ENCODE data around the gene SHROOM4. TPM values are rescaled to one million over a fixed set of nuclear protein-coding genes. Genes with fewer than 3 reads are reported as not detected.

The SHROOM4 gene
- total RNA-seq, 2 experiments from 2014 or later: not detected

DNA sequence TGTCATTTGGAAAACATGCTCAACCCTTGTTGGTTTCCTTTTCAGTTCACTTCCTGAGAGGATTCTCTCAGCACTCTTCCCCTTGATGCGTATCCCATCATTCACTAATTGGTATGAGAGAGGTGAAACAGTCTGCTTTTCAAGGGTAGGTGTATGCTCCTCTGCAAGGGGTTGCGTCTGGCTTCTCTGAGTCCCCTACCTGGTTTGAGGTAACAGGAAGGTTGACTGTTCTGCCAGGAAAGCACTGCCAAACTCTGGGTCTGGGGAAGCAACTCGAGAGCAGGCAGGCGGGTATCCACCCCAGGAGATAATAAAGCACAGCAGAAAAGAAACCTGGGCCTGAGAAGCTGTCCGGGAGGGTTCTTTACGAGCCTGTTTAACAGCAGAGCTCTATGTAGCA lies 101.2 kb downstream of the SHROOM4 start:
- Mint-ChIP-seq H3K27ac (no peak overlapping the region), H3K9me3 (no peaks in the 10 kb centered on the region), H3K4me1 (no peaks in the 10 kb centered on the region), H3K36me3 (ENCODE audit: low read depth) (no peaks in the 10 kb centered on the region), H3K27me3 (peaks cover 2% of the 10 kb centered on the region), H3K4me3 (no peak overlapping the region)
- CTCF ChIA-PET: no interaction called here
- POLR2A ChIA-PET: no interaction called here
- DNase-seq: no peak

DNA sequence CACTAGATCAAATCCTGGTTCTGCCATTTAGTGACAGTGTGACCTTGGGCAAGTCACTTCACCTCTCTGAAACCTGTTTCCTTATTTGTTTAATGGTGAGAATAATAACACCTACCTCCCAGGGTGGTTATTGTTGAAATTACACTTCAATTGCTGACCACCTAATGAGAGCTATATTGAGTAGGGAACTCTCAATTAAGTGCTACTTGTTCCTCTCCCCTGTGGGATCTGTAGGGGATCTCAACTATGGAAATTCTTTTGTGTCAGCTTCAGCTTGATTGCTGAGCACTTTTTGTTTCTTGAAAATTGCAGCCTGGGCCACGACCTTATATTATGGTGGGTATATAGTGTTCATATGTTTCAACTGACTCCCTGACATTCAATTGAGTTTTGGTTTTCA lies 102.1 kb downstream of the SHROOM4 start:
- DNase-seq: no peak
- Mint-ChIP-seq H3K4me3 (no peak overlapping the region), H3K4me1 (no peaks in the 10 kb centered on the region), H3K27me3 (peaks cover 2% of the 10 kb centered on the region), H3K9me3 (no peaks in the 10 kb centered on the region), H3K36me3 (ENCODE audit: low read depth) (no peaks in the 10 kb centered on the region), H3K27ac (no peak overlapping the region)
- POLR2A ChIA-PET: no interaction called here
- CTCF ChIA-PET: no interaction called here

DNA sequence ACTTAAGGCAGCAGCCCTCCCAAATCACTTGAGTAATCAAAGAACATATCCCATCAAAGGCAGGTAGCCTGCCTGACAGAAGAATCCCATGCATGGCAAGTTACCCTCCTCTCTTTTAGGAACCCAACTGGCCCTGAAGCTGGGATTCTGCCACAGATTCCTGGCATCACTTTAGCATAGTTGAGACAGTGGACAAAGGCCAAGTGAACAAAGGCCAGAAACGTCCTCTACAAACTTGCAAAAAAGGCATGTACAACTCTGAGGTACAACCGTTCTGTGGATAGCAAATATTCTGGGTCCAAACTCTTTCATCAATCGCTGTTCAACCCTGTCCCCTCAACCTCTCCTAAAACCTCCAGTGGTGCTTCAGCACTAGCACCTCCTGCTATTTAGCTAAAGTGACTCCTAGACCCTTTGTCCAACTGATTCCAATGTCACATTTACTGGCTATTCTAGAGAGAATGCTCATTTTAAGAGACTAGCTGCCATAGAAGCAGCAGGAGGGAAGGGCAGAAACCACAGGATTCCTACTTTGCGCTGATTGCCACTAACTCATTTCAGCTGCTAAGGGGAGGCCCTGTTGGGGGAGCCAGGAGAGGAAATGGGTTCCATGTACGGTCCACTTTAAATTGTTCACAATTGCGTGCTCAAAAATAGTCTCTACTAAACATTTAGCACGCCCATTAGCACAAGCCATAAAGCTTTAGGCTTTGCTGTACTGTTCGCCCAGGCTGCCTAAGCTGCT lies 105.9 kb downstream of the SHROOM4 start:
- Mint-ChIP-seq H3K4me3 (no peak overlapping the region), H3K4me1 (no peaks in the 10 kb centered on the region), H3K36me3 (ENCODE audit: low read depth) (no peaks in the 10 kb centered on the region), H3K9me3 (no peaks in the 10 kb centered on the region), H3K27ac (no peak overlapping the region), H3K27me3 (peaks cover 8% of the 10 kb centered on the region)
- ChIA-PET POLR2A (no interaction called here), CTCF (no interaction called here)
- DNase-seq: no peak

DNA sequence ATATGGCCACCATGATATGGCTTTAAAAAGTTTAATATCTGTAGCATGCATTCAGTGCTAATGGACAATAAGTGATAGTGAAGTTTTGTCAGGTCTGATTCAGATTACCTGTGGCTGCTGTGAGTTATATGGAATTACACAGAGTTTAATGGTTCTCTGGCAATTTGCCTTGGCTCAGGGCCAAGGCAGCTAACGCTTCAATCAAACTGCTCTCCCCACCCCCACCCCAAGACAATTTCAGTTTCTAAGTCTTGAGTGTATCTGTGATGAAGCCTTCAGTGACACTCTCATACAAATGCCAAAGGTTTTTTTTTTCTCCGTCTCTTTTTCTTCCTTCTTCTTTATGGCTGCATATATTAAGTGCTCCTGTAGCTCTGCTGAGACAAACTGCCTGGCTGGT lies 106.6 kb downstream of the SHROOM4 start:
- Mint-ChIP-seq H3K36me3 (ENCODE audit: low read depth) (no peaks in the 10 kb centered on the region), H3K4me1 (no peaks in the 10 kb centered on the region), H3K27ac (no peak overlapping the region), H3K9me3 (no peaks in the 10 kb centered on the region), H3K4me3 (no peak overlapping the region), H3K27me3 (peaks cover 8% of the 10 kb centered on the region)
- DNase-seq: no peak
- CTCF ChIA-PET: no interaction called here
- POLR2A ChIA-PET: no interaction called here

DNA sequence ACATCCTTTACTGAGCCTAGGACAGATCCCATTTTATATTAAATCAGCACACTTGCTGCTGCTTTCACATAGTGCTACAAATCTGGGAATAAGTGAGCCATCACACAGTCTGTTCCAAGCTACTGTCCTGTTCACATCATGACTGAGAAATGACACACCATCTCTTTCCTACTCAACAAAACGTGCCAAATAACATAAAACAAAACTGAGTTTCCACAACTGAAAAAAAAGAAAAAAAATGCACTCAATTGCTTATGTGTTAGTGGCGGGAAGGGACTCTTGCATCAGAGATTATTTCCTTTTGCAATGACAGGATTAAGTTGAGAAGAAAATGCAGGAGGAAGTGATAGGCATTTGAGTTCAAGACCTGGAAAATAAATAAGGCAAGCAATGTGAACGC lies 109.0 kb downstream of the SHROOM4 start:
- CTCF ChIA-PET: no interaction called here
- Mint-ChIP-seq H3K27ac (no peak overlapping the region), H3K4me3 (no peak overlapping the region), H3K27me3 (peaks cover 6% of the 10 kb centered on the region), H3K4me1 (no peaks in the 10 kb centered on the region), H3K9me3 (no peaks in the 10 kb centered on the region), H3K36me3 (ENCODE audit: low read depth) (no peaks in the 10 kb centered on the region)
- POLR2A ChIA-PET: no interaction called here
- DNase-seq: no peak

DNA sequence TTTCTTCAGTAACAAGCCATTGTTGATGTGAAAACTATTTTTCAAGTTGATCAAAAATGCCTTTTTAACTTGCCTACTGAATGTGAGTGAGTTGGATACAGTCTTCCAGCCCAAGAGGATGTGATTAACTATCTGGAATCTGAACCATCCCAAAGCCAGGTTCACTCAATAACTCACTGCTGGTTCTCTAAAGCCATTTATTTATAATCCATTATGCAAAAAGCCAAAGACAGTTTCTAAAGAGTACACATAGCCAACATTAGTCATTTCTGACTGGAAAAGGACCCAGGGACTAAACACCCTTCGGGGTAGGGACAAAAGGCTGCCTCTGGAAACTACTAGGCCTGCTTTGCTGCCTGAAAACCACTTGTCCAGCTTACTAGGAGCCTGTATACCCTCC lies 109.6 kb downstream of the SHROOM4 start:
- H3K4me1 Mint-ChIP-seq: no peaks in the 10 kb centered on the region
- no peak overlapping the region for H3K4me3 Mint-ChIP-seq
- peaks cover 6% of the 10 kb centered on the region for H3K27me3 Mint-ChIP-seq
- no peaks in the 10 kb centered on the region for H3K36me3 Mint-ChIP-seq (ENCODE audit: low read depth)
- ChIA-PET CTCF (no interaction called here), POLR2A (no interaction called here)
- DNase-seq: no peak
- no peaks in the 10 kb centered on the region for H3K9me3 Mint-ChIP-seq
- H3K27ac Mint-ChIP-seq: no peak overlapping the region

DNA sequence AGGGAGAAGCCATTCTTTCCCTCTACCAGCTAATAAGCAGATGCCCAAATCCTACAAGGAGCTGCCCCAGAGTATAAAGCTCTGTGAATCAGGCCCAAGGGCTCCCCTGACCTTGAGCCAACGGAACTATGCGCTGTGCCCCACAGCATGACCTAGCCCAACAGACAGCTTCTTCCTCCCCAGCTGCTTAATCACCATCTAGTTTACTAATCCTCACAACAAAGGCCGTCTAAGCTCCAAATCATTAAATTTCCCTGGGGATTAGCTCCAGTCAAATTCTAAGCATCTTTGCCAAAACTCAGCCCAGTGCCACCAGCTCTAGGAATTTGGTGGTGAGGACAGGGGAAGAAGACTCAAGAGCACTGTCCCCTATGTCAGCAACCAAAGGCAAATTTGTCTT lies 113.1 kb downstream of the SHROOM4 start:
- H3K4me3 Mint-ChIP-seq: no peak overlapping the region
- no peaks in the 10 kb centered on the region for H3K9me3 Mint-ChIP-seq
- no peak for DNase-seq
- H3K36me3 Mint-ChIP-seq (ENCODE audit: low read depth): no peaks in the 10 kb centered on the region
- no peaks in the 10 kb centered on the region for H3K4me1 Mint-ChIP-seq
- CTCF ChIA-PET: no interaction called here
- POLR2A ChIA-PET: no interaction called here
- no peak overlapping the region for H3K27ac Mint-ChIP-seq
- peaks cover 6% of the 10 kb centered on the region for H3K27me3 Mint-ChIP-seq

DNA sequence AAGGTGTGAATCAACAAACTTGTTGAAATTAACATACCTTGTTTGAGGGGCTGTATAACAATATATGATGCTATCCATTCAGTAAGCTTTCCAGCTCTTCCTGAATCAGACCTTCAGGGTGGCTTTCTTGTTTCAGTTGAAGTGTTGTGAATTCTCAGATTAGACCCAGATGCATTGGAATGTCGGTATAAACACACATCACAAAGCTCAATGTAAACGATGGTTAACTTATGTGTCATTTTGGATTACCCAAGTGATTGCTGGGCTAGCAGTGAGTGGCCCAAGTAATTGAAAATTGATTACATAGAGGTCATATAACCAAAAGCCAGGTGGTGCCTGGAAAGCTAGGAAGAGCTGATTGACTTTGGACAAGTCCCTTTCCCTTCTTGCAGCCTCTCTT lies 115.0 kb downstream of the SHROOM4 start:
- H3K4me1 Mint-ChIP-seq: no peaks in the 10 kb centered on the region
- no peak overlapping the region for H3K4me3 Mint-ChIP-seq
- no peaks in the 10 kb centered on the region for H3K9me3 Mint-ChIP-seq
- POLR2A ChIA-PET: no interaction called here
- no peak for DNase-seq
- H3K27me3 Mint-ChIP-seq: peaks cover 6% of the 10 kb centered on the region
- H3K36me3 Mint-ChIP-seq (ENCODE audit: low read depth): no peaks in the 10 kb centered on the region
- H3K27ac Mint-ChIP-seq: no peak overlapping the region
- CTCF ChIA-PET: no interaction called here

DNA sequence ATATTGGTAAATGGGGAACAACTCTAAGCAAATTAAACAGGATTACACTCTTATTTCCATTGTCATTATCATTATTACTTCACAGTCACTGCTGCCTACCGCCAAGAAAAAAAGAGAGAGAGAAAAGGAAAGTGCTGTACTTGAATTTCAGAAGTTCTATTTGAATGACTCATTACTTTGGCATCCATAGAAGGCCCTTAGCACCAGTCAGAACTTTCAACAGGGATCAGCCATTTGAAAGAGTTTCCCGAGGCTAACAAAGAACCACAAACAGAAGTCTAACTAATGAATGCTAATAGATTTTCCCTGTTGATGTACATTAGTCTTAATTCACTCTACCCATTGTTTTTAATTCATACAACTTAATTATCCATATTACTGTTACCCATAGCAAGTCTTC lies 116.3 kb downstream of the SHROOM4 start:
- Mint-ChIP-seq H3K36me3 (ENCODE audit: low read depth) (no peaks in the 10 kb centered on the region), H3K9me3 (no peaks in the 10 kb centered on the region), H3K4me1 (no peaks in the 10 kb centered on the region), H3K27me3 (peaks cover 3% of the 10 kb centered on the region), H3K4me3 (no peak overlapping the region), H3K27ac (no peak overlapping the region)
- no peak for DNase-seq
- POLR2A ChIA-PET: no interaction called here
- CTCF ChIA-PET: no interaction called here

DNA sequence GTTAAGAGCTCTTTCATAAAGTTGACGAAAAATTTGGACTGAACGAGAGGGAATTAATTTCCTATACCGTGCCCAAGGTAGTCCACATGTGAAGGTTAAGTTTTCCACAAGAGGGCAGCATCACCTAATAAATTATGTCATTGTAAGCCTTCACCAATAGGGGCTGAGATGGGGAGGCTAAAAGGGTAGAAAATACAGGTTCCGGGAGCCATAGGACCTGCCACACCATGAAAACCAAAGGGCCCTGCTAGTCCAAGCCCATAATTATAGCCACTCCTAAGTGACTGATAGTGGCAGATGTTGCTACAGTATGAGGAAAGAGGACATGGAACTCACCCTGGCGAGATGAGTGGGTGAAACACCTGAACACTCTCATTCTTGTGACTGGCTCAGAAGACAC lies 122.2 kb downstream of the SHROOM4 start:
- peak; percentile 7 for DNase-seq
- H3K4me3 Mint-ChIP-seq: no peak overlapping the region
- H3K4me1 Mint-ChIP-seq: no peaks in the 10 kb centered on the region
- H3K27me3 Mint-ChIP-seq: peaks cover 5% of the 10 kb centered on the region
- H3K27ac Mint-ChIP-seq: no peak overlapping the region
- CTCF ChIA-PET: interaction anchor here (0.8 kb wide), 1 partner anchor 297 kb away, joined by 3 read pairs; no protein-coding TSS in a partner anchor
- no peaks in the 10 kb centered on the region for H3K36me3 Mint-ChIP-seq (ENCODE audit: low read depth)
- H3K9me3 Mint-ChIP-seq: no peaks in the 10 kb centered on the region
- POLR2A ChIA-PET: interaction anchor here (0.6 kb wide), 1 partner anchor 164 kb away, joined by 3 read pairs; no protein-coding TSS in a partner anchor

DNA sequence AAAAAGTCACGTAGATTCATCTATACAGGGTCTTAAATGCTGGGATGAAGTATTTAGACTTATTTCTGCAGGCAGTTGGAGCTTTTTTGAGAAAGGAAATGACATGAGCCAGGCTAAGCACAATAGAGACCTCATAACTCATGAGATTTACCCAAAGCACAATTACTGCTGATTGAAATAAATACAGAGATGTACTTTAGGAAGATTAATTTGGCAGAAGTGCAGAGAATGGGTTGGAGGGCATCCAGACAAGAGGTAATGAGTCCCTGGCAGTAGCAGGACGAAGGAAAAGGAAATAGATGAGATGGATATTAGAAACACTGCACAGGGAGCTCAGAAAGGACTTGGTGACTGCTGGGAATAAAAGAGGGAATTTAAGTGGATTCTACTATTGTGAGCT lies 129.1 kb downstream of the SHROOM4 start:
- peaks cover 2% of the 10 kb centered on the region for H3K27me3 Mint-ChIP-seq
- H3K4me1 Mint-ChIP-seq: no peaks in the 10 kb centered on the region
- H3K27ac Mint-ChIP-seq: no peak overlapping the region
- H3K36me3 Mint-ChIP-seq (ENCODE audit: low read depth): no peaks in the 10 kb centered on the region
- ChIA-PET CTCF (no interaction called here), POLR2A (no interaction called here)
- H3K4me3 Mint-ChIP-seq: no peak overlapping the region
- no peak for DNase-seq
- H3K9me3 Mint-ChIP-seq: no peaks in the 10 kb centered on the region

DNA sequence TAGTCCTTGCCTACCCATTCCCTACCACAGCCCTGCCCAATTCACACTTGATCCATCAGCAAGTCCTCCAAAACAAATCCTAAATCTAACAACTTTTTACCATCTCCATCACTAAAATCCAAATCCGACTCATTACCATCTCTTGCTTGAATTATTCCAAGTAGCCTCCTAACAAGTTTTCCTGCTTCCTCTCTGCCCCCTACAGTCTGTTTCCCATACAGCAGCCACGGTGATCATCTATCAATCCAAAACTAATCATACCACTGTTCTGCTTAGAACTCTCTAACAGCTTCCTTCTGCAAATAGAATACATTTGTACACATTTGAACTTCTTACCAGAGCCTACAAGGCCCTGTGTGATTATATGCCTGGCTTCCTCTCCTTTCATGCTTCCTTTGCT lies 133.0 kb downstream of the SHROOM4 start:
- ChIA-PET POLR2A (no interaction called here), CTCF (no interaction called here)
- Mint-ChIP-seq H3K4me1 (no peaks in the 10 kb centered on the region), H3K36me3 (ENCODE audit: low read depth) (no peaks in the 10 kb centered on the region), H3K27me3 (peaks cover under 1% of the 10 kb centered on the region), H3K27ac (no peak overlapping the region), H3K4me3 (no peak overlapping the region), H3K9me3 (no peaks in the 10 kb centered on the region)
- no peak for DNase-seq

DNA sequence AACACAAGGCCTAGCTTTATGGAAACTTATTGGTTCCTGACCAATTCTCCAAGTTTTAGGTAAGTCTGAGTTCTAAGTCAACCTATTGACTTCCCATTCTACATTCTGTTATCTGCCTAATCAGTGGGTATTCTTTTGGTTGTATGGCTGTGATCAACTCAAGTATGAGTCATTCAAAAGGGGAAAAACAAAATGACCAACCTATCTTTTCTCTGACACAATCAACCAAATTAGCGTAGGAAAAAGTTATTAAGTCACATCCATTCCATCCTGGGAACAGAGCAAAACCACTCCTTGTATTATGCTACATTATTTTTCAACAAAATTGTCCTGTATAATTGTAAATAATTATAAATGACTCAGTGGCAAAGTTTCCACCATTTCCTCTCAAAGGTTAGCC lies 136.2 kb downstream of the SHROOM4 start:
- no peak for DNase-seq
- H3K27ac Mint-ChIP-seq: no peak overlapping the region
- peaks cover 4% of the 10 kb centered on the region for H3K27me3 Mint-ChIP-seq
- no peaks in the 10 kb centered on the region for H3K9me3 Mint-ChIP-seq
- H3K4me1 Mint-ChIP-seq: no peaks in the 10 kb centered on the region
- CTCF ChIA-PET: no interaction called here
- H3K4me3 Mint-ChIP-seq: no peak overlapping the region
- H3K36me3 Mint-ChIP-seq (ENCODE audit: low read depth): no peaks in the 10 kb centered on the region
- POLR2A ChIA-PET: no interaction called here

DNA sequence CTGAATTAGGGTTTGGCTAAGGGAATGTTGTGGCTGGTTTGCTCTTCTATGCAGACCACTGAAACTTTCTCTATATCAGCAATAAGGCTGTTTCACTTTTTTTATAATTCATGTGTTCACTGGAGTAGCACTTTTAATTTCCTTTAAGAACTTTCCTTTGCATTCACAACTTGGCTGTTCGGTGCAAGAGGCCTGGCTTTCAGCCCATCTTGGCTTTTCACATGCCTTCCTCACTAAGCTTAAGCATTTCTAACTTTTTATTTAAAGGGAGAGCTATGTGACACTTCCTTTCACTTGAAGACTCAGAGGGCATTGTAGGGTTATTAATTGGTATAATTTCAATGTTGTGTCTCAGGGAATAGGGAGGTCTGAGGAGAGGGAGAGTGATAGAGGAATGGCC lies 142.3 kb downstream of the SHROOM4 start:
- Mint-ChIP-seq H3K9me3 (no peaks in the 10 kb centered on the region), H3K4me1 (no peaks in the 10 kb centered on the region), H3K27ac (no peak overlapping the region), H3K4me3 (no peak overlapping the region), H3K27me3 (peaks cover 9% of the 10 kb centered on the region), H3K36me3 (ENCODE audit: low read depth) (no peaks in the 10 kb centered on the region)
- ChIA-PET POLR2A (no interaction called here), CTCF (no interaction called here)
- no peak for DNase-seq
